Right atrium auricular region (tissue), 2 donors: ENCODE measurements around the gene UNC13D. TPM values are rescaled to one million over a fixed set of nuclear protein-coding genes. Genes with fewer than 3 reads are reported as not detected.
"Not testable (repeated sequence)": the region's sequence is repeated elsewhere in the genome, so short reads cannot be mapped to it uniquely, and the experiment has no call there.

Source experiments
- DNase-seq: peaks from one replicate; pipeline ENCODE4 v3.0.0-alpha.2; 2019; ENCODE audit warnings: low spot score
- H3K27ac ChIP-seq, 2 donors: fragments of 200-600 bp; sonication (generic); 1 replicate in 1 of 2; 2 replicates in 1 of 2; pipeline ENCODE4 v1.5.1; 2016 to 2019
- H3K27me3 ChIP-seq, 2 donors: fragments of 200-600 bp; sonication (generic); one replicate each; pipeline versions ENCODE4 v1.5.1 to v1.6.0; 2017 to 2019
- H3K36me3 ChIP-seq: fragments of 200-600 bp; sonication (generic); one replicate; pipeline ENCODE4 v1.5.1; 2016
- H3K4me1 ChIP-seq, 2 donors: fragments of 200-600 bp; sonication (generic); one replicate each; pipeline versions ENCODE4 v1.5.1 to v1.6.0; 2017 to 2019
- H3K4me3 ChIP-seq, 2 donors: fragments of 200-600 bp; sonication (generic); 1 replicate in 1 of 2; 2 replicates in 1 of 2; pipeline ENCODE4 v1.5.1; 2017 to 2019; ENCODE audit warnings: mild to moderate bottlenecking in 1 of 2, moderate library complexity in 1 of 2
- H3K9me3 ChIP-seq, 2 donors: fragments of 200-600 bp; sonication (generic); one replicate each; pipeline ENCODE4 v1.5.1; 2019
- microRNA-seq, 2 donors: library from miRNA; unstranded; fragments of <30 nt; microRNA quantifications; one replicate each; pipeline ENCODE4, GENCODE V29; 2016 to 2017; ENCODE audit warnings: borderline number of aligned reads in 2 of 2, borderline replicate concordance in 1 of 2
- total RNA-seq, 2 donors: library from RNA; depleted of rRNA; stranded (reverse); fragments of >200 nt; gene quantifications; one replicate each; pipeline ENCODE4 v1.1.0, GENCODE V29; 2016
- TF ChIP-seq, protein P1 (sequence below), 2 donors: fragments of 200-600 bp; sonication (generic); IDR thresholded peaks; one replicate each; pipeline ENCODE4 v1.5.1; 2019; ENCODE audit warnings: antibody characterized with exemption in 2 of 2

Gene UNC13D
- total RNA-seq, 2 donors from 2014 or later = 11.1 to 25.9 TPM

DNA sequence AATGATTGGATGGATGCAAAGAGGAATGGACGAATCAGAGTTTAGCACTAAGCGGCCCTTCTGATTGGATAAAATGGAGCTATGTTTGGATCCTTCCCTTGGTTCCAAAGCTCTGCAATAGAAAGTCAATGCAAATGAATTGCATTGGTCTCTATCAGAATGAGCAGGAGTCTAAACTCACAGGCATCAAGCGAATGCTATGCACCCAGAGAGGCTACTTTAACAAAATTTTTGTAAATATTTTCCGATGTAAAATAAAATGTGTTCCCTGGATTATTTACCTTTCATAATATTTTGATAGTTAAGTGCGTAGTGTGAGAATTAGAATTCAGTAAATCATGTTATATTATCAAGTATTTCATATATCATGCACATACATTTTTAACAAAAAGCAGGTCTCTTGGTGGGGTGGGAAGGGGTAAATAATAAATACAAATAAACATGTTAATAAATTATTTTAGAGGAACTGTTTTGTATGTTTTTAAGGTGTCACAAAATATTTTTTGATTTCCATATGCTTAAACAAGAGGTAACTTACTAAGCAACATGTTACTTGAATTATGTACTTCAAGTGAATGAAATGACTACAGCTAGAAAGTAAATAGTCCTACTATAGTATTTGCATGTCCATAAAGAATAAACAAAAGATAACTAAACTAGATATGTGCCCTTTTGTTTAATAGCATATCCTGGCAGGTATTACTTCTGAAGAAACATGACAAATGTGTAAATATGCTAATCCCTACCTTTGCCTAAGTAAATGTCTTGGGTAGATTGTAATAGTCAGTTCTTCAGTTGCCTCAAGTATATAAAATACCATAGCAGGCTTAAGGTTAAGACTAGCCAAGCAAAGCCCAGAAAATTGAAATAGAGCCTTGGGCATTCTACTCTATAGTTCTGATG, 64.0 kb downstream of the UNC13D start:
- DNase-seq = no peak
- H3K4me1 ChIP-seq = peaks cover 0 to 45% of the 10 kb centered on the region in 2 donors
- peaks cover 34% of the 10 kb centered on the region for H3K36me3 ChIP-seq
- H3K27ac ChIP-seq = peak overlapping the region in 1 of 2 donors; percentile 17
- H3K9me3 ChIP-seq = no peaks in the 10 kb centered on the region
- TF ChIP-seq, protein P1, sequence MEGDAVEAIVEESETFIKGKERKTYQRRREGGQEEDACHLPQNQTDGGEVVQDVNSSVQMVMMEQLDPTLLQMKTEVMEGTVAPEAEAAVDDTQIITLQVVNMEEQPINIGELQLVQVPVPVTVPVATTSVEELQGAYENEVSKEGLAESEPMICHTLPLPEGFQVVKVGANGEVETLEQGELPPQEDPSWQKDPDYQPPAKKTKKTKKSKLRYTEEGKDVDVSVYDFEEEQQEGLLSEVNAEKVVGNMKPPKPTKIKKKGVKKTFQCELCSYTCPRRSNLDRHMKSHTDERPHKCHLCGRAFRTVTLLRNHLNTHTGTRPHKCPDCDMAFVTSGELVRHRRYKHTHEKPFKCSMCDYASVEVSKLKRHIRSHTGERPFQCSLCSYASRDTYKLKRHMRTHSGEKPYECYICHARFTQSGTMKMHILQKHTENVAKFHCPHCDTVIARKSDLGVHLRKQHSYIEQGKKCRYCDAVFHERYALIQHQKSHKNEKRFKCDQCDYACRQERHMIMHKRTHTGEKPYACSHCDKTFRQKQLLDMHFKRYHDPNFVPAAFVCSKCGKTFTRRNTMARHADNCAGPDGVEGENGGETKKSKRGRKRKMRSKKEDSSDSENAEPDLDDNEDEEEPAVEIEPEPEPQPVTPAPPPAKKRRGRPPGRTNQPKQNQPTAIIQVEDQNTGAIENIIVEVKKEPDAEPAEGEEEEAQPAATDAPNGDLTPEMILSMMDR (IDR thresholded peaks at IDR 0.05) = no peak
- H3K4me3 ChIP-seq = no peak overlapping the region
- no peaks in the 10 kb centered on the region for H3K27me3 ChIP-seq

DNA sequence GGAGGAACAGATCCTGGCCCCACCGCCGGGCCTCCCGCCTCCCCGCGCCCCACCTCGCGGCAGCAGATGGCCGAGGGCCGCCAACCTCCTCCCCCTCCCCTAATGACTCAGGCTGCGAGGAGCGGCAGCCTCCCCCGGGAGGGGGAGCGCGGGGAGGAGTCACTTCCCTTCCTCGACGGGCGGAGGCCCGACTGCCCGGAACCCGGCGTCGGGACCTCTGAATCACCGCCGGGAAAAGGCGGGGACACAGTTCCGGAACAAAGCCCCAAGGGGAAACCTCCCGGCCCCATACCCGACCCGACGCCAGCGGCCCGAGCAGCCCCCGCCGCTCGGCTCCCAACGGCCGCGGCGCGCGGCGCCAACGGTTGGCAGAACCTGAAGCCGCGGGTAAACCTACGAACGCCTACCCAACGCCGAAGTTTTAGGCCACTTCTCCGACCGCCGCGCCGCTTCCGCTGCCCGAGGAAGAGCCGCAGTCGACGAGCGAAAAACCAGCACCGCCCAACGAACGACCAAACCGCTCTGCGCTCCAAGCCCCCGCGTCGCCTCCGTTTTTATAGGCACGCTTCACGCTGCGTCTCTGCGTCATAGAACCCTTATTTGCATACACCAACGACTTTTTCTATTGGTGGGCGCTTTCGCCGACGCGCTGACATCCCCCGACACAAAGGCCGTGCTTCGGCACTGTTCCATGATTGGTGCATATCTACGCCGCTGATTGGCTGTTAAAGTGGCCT, 64.8 kb downstream of the UNC13D start:
- peak overlapping the region; percentile 79 to 85 for H3K4me3 ChIP-seq
- H3K27ac ChIP-seq = peak overlapping the region; percentile 96 to 99
- H3K27me3 ChIP-seq = no peaks in the 10 kb centered on the region
- peak; percentile 99 for DNase-seq
- TF ChIP-seq, protein P1 (IDR thresholded peaks at IDR 0.05) = peak in 1 of 2 donors; percentile 48
- peaks cover 0 to 44% of the 10 kb centered on the region in 2 donors for H3K4me1 ChIP-seq
- peaks cover 43% of the 10 kb centered on the region for H3K36me3 ChIP-seq
- H3K9me3 ChIP-seq = no peaks in the 10 kb centered on the region

- Histone ChIP-seq H3K4me1 (peaks cover 0 to 40% of the 10 kb centered on the region in 2 donors), H3K27ac (peak overlapping the region; percentile 96 to 99), H3K9me3 (no peaks in the 10 kb centered on the region), H3K27me3 (no peaks in the 10 kb centered on the region), H3K36me3 (peaks cover 45% of the 10 kb centered on the region), H3K4me3 (peak overlapping the region; percentile 79 to 85)
- DNase-seq = no peak
- TF ChIP-seq, protein P1 (IDR thresholded peaks at IDR 0.05) = peak in 1 of 2 donors; percentile 69
These were observed 65.3 kb downstream of the UNC13D start for GRCh38 chr17:75778861-75779249.

DNA sequence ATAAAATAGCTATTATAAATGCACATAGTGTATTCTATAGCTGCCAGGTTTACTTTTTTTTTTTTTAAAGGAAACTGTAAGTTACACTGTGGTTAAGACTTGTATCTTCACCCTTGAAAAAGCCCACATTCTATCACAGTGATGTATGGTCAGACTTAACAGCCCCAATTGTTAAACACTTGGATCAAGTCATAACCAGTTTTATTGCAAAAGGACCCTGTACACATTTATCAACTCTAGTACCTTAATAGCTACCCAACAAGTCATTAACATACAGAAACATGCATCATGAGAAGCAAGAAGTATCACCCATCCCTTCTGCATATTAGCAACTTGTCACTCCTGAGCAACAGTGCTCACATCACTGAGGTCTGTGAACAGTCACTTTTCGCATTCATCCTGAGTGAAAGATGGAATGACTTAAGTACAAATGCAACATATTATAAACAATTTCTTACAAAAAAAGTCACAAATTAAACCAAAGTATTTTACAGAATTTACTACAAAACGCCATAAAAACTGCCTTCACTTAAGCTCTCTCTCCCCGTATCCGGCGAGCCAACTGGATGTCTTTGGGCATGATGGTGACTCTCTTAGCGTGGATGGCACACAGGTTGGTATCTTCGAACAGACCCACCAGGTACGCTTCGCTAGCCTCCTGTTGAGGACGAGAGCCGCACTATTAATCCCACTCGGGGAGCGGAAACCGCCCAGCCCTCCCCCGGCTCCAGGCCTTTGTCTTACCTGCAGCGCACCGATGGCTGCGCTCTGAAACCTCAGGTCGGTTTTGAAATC, 65.9 kb downstream of the UNC13D start:
- H3K9me3 ChIP-seq, H3K27me3 ChIP-seq, DNase-seq: not testable (repeated sequence)
- Histone ChIP-seq H3K36me3 (peaks cover 45% of the 10 kb centered on the region), H3K4me3 (peak overlapping the region; percentile 79 to 85), H3K4me1 (peaks cover 0 to 34% of the 10 kb centered on the region in 2 donors), H3K27ac (peak overlapping the region; percentile 96 to 99)

DNA sequence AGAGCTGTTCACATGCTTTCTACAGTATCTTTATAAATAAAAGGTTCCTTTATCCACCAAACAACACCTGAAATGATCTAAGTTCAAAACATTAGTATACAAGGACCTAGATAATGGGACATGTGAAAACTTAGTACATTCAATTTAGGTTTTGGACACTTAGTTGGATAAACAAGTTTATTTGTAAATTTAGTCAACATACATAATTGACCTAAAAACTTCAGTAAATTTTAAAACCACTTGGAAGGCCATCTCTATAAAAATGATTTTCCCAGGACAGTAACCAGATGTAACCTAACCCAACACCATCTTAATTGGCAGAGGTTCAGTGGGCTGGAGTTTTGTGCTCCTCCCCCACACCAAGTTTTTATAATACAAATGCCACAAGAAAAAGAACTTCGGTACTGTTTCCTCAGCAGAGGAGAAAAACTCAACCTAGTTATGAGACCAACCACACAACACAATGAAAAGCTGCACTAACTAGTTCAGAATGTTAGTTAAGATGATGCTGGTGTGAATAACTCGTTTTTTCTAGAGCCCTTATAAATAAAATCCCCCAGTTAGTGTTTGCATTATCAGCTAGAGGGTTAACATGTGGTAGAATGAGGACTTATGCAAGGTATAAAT, 66.8 kb downstream of the UNC13D start:
- Histone ChIP-seq H3K9me3 (no peaks in the 10 kb centered on the region), H3K36me3 (peaks cover 45% of the 10 kb centered on the region), H3K27me3 (no peaks in the 10 kb centered on the region), H3K27ac (peak overlapping the region; percentile 49 to 99), H3K4me1 (peaks cover 0 to 31% of the 10 kb centered on the region in 2 donors), H3K4me3 (peak overlapping the region; percentile 79 to 85)
- DNase-seq = no peak
- TF ChIP-seq, protein P1 (IDR thresholded peaks at IDR 0.05) = no peak

Small RNA genes lying within 50 kb of the gene (microRNA-seq; reads per million reads assigned to microRNA genes)
- gene MIR4738 = 0 to 0.71 reads per million in 2 donors

Other genes starting within 250 kb of the UNC13D start
- 10 to 100 TPM in 1 of 2 donors, 1 to 10 TPM in 1; 6.4 to 12.0 TPM for gene SMIM5, start 211.0 kb downstream of the UNC13D start, total RNA-seq
- 1 to 10 TPM; 6.2 to 7.1 TPM for gene RECQL5, start 177.2 kb downstream of the UNC13D start, total RNA-seq
- 10 to 100 TPM; 28.5 to 44.6 TPM for gene SAP30BP, start 177.1 kb downstream of the UNC13D start, total RNA-seq
- gene ITGB4, start 122.9 kb downstream of the UNC13D start, total RNA-seq = 10 to 100 TPM; 11.1 to 37.5 TPM
- gene GALK1, start 79.2 kb downstream of the UNC13D start, total RNA-seq = 10 to 100 TPM; 19.6 to 21.0 TPM
- gene UNK, start 59.6 kb downstream of the UNC13D start, total RNA-seq = 10 to 100 TPM; 18.8 to 25.3 TPM
- gene WBP2, start 10.9 kb upstream of the UNC13D start, total RNA-seq = 100 to 1,000 TPM in 1 of 2 donors, 10 to 100 TPM in 1; 100.0 to 163 TPM
- 10 to 100 TPM; 16.8 to 24.8 TPM for gene TRIM47, start 34.2 kb upstream of the UNC13D start, total RNA-seq
- 1 to 10 TPM; 7.0 to 9.8 TPM for gene TRIM65, start 52.5 kb upstream of the UNC13D start, total RNA-seq
- 10 to 100 TPM; 27.2 to 36.4 TPM for gene MRPL38, start 60.5 kb upstream of the UNC13D start, total RNA-seq
- 1 to 10 TPM; 3.8 to 6.3 TPM for gene FBF1, start 96.6 kb upstream of the UNC13D start, total RNA-seq
- gene ACOX1, start 134.8 kb upstream of the UNC13D start, total RNA-seq = 10 to 100 TPM; 49.6 to 67.4 TPM
- 10 to 100 TPM in 1 of 2 donors, 1 to 10 TPM in 1; 8.8 to 14.0 TPM for gene TEN1, start 134.8 kb upstream of the UNC13D start, total RNA-seq
- 1 to 10 TPM in 1 of 2 donors, not detected in 1; 2.0 TPM for gene CDK3, start 156.5 kb upstream of the UNC13D start, total RNA-seq
- gene EVPL, start 182.9 kb upstream of the UNC13D start, total RNA-seq = under 1 TPM; 0.30 to 0.71 TPM
- gene SRP68, start 228.1 kb upstream of the UNC13D start, total RNA-seq = 10 to 100 TPM; 35.2 to 43.9 TPM
- gene GALR2, start 230.4 kb upstream of the UNC13D start, total RNA-seq = not detected
- gene ZACN, start 234.8 kb upstream of the UNC13D start, total RNA-seq = not detected